ENCODE results near the gene NHLRC1.

DNA sequence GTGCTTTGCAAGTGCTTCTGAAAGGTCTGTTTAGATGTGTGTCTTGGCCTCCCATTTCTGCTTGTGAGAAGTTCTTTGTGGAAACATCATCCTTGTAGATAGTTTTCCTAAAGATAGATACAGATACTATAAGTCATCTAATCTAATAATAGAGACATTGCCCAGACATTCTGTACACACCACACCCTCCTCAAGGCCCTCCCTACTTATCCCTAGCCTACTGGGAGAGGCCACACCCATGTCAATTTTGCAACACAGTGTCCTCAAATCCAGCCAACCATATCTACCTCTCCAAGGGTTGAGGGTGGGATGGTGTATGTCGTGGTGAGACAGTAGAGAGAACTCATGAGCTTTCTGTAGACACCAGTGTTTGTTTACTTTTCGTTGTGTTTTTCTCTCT, 39.0 kb upstream of the NHLRC1 start:
- no peak for TF ChIP-seq MITF (IDR thresholded peaks at IDR 0.05)
- TF ChIP-seq ZZZ3 (IDR thresholded peaks at IDR 0.05) = no peak
- no peak for TF ChIP-seq BRCA1 (IDR thresholded peaks at IDR 0.05)
- no peak for TF ChIP-seq BRCA1 (CRISPR knock-in tag; IDR thresholded peaks at IDR 0.05)
- TF ChIP-seq EP300 (IDR thresholded peaks at IDR 0.05; ENCODE audit: low read length) = no peak
- no peak for TF ChIP-seq ZNF668 (CRISPR knock-in tag; IDR thresholded peaks at IDR 0.05)
- TF ChIP-seq EZH2 (IDR thresholded peaks at IDR 0.05; ENCODE audit: borderline replicate concordance, low read depth, low read length) = no peak
- TF ChIP-seq SMC3 (conservative IDR thresholded peaks at IDR 0.05; ENCODE audit: insufficient read depth, low read depth, low read length) = no peak
- TF ChIP-seq ZNF146 (CRISPR knock-in tag; IDR thresholded peaks at IDR 0.05; ENCODE audit: unreplicated experiment) = no peak
- no peak for TF ChIP-seq POLR3G (IDR thresholded peaks at IDR 0.05; ENCODE audit: extremely low read depth, insufficient read length, insufficient replicate concordance)
- no peak for TF ChIP-seq ZNF24 (IDR thresholded peaks at IDR 0.05)
- TF ChIP-seq, protein P1, sequence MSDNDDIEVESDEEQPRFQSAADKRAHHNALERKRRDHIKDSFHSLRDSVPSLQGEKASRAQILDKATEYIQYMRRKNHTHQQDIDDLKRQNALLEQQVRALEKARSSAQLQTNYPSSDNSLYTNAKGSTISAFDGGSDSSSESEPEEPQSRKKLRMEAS (CRISPR knock-in tag; IDR thresholded peaks at IDR 0.05) = no peak
- no peak for TF ChIP-seq RBM17 (IDR thresholded peaks at IDR 0.05; ENCODE audit: borderline replicate concordance, low read depth, low read length)
- no peak for TF ChIP-seq NCOA1 (IDR thresholded peaks at IDR 0.05; ENCODE audit: low read depth)

All from K562 (cell line).